Natural killer cell (primary cell): ENCODE data around the gene RILPL1. TPM values are rescaled to one million over a fixed set of nuclear protein-coding genes. Genes with fewer than 3 reads are reported as not detected.
A peak's percentile ranks its signal among the peaks of the same experiment; 100 is the strongest.

Source experiments
- ATAC-seq, 3 donors: fragments of 150-1000 bp in 2 of 3; fragments of 200-7000 bp in 1 of 3; cut with Tn5 transposase; 1 replicate in 1 of 3; 2 replicates in 2 of 3; pipeline ENCODE4 v1.10.0; 2021; ENCODE audit warnings: mild to moderate bottlenecking in 2 of 3, moderate library complexity in 2 of 3
- DNase-seq, 2 donors: peaks; one replicate each; pipeline versions ENCODE4 v3.0.0 to v3.0.0-alpha.2; 2013 to 2021; ENCODE audit warnings: mixed read lengths in 1 of 2
- H3K27ac ChIP-seq: one replicate; pipeline ENCODE4 v1.5.1; 2013; ENCODE audit warnings: mild to moderate bottlenecking, low read length
- H3K27me3 ChIP-seq: one replicate; pipeline ENCODE4 v1.6.1; 2013; ENCODE audit warnings: low read length; ENCODE audit not compliant: control insufficient read depth, insufficient read depth
- H3K36me3 ChIP-seq: one replicate; pipeline ENCODE4 v1.6.1; 2013; ENCODE audit warnings: low read length; ENCODE audit not compliant: control insufficient read depth, insufficient read depth
- H3K4me1 ChIP-seq: one replicate; pipeline ENCODE4 v1.6.1; 2013; ENCODE audit warnings: low read length; ENCODE audit not compliant: control insufficient read depth, insufficient read depth
- H3K4me3 ChIP-seq: one replicate; pipeline ENCODE4 v1.5.1; 2013; ENCODE audit warnings: low read length
- H3K9me3 ChIP-seq: one replicate; pipeline ENCODE4 v1.6.1; 2013; ENCODE audit warnings: low read length; ENCODE audit not compliant: control insufficient read depth, insufficient read depth
- H3K27ac Mint-ChIP-seq, 2 donors: one replicate each; pipeline ENCODE4 v1.8.0; 2022; ENCODE audit warnings: mild to moderate bottlenecking in 2 of 2, mixed read lengths in 2 of 2, moderate library complexity in 1 of 2
- H3K27me3 Mint-ChIP-seq, 2 donors: one replicate each; pipeline ENCODE4 v1.8.0; 2022; ENCODE audit warnings: low read depth in 2 of 2, mixed read lengths in 2 of 2
- H3K36me3 Mint-ChIP-seq: one replicate; pipeline ENCODE4 v1.8.0; 2022; ENCODE audit warnings: mixed read lengths
- H3K4me1 Mint-ChIP-seq, 2 donors: one replicate each; pipeline ENCODE4 v1.8.0; 2022; ENCODE audit warnings: mixed read lengths in 2 of 2
- H3K4me3 Mint-ChIP-seq: one replicate; pipeline ENCODE4 v1.8.0; 2022; ENCODE audit warnings: mild to moderate bottlenecking, moderate library complexity, mixed read lengths
- H3K9me3 Mint-ChIP-seq, 2 donors: one replicate each; pipeline ENCODE4 v1.8.0; 2022; ENCODE audit warnings: mixed read lengths in 2 of 2
- CTCF ChIP-seq: fragments of 200-600 bp; IDR thresholded peaks from one replicate; pipeline ENCODE4 v1.8.0; 2022; ENCODE audit warnings: antibody characterized with exemption
- WGBS: methylation state at CpG from one replicate; pipeline ENCODE4 v1.1.7; 2013; ENCODE audit warnings: missing lambda C conversion rate; ENCODE audit not compliant: insufficient coverage; 5-methylcytosine and 5-hydroxymethylcytosine counted together
- intact Hi-C: fragments of 100-400 bp; cut with micrococcal nuclease; formaldehyde crosslinking; loops from one replicate; pipeline ENCODE4 v1.14.2; 2022
- total RNA-seq, 4 donors: library from RNA; stranded (reverse); fragments of 120-200 nt in 1 of 4; gene quantifications; one replicate each; pipeline versions ENCODE4 v1.2.3 to v1.2.4, GENCODE V29; 2013 to 2022

Gene RILPL1
- total RNA-seq, 3 donors from 2014 or later (not counting 1 experiment from before 2014, with no cell fraction given) = 1.3 to 2.7 (median 1.5) TPM

GRCh38 chr12:123427036-123427769 lies 106.3 kb downstream of the RILPL1 start:
- 58% methylated on average over 8 of the region's 8 CpGs for WGBS
- Histone ChIP-seq H3K27ac (peak overlapping the region; percentile 57), H3K4me1 (peaks cover 10% of the 10 kb centered on the region), H3K36me3 (peaks cover 21% of the 10 kb centered on the region), H3K9me3 (no peaks in the 10 kb centered on the region), H3K4me3 (no peak overlapping the region), H3K27me3 (no peaks in the 10 kb centered on the region)
- Mint-ChIP-seq H3K27ac (no peak overlapping the region), H3K4me1 (no peaks in the 10 kb centered on the region), H3K27me3 (no peaks in the 10 kb centered on the region), H3K4me3 (no peak overlapping the region), H3K9me3 (no peaks in the 10 kb centered on the region), H3K36me3 (no peaks in the 10 kb centered on the region)
- DNase-seq (peak in 1 of 2 donors; percentile 78), ATAC-seq (peak in 2 of 3 donors; percentile 33 to 63)
- intact Hi-C loops = no loop called here
- TF ChIP-seq CTCF = no peak

DNA sequence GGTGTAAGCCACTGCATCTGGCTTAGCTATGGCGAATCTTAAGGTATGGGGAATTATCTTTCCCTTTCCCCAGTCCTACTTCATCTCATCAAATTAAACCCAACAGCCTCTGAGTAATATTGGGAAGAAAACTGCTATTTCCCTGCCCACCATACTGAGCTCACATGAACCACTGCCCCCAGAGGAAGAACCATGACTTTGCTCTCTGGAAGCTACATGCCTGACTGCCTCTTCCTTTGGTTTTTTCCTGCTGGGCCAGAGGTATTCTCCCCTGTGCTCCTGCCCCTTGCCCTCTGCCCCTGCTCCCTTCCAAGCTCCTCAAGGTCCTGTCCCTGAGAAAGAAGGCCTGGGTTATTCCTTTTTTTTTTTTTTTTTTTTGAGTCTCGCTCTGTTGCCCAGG lies 112.2 kb downstream of the RILPL1 start:
- TF ChIP-seq CTCF = no peak
- 100% methylated on average over 2 of the region's 2 CpGs for WGBS
- Histone ChIP-seq H3K9me3 (no peaks in the 10 kb centered on the region), H3K4me1 (no peaks in the 10 kb centered on the region), H3K27me3 (no peaks in the 10 kb centered on the region), H3K27ac (no peak overlapping the region), H3K36me3 (peaks cover 22% of the 10 kb centered on the region), H3K4me3 (no peak overlapping the region)
- no peaks in the 10 kb centered on the region for H3K27me3 Mint-ChIP-seq
- DNase-seq = no peak
- no peaks in the 10 kb centered on the region for H3K36me3 Mint-ChIP-seq
- no peak overlapping the region for H3K27ac Mint-ChIP-seq
- intact Hi-C loops = no loop called here
- no peaks in the 10 kb centered on the region for H3K9me3 Mint-ChIP-seq
- H3K4me3 Mint-ChIP-seq = no peak overlapping the region
- no peak for ATAC-seq
- H3K4me1 Mint-ChIP-seq = peaks cover 0 to 7% of the 10 kb centered on the region in 2 donors

Other genes with a start within 250 kb of the RILPL1 start
- gene SBNO1, start 168.9 kb downstream of the RILPL1 start, total RNA-seq = 10 to 100 TPM; 30.7 to 40.3 (median 34.3) TPM
- gene KMT5A, start 149.6 kb downstream of the RILPL1 start, total RNA-seq = 10 to 100 TPM; 24.9 to 50.2 (median 48.7) TPM
- gene RILPL2, start 97.0 kb downstream of the RILPL1 start, total RNA-seq = 1 to 10 TPM; 3.6 to 5.5 (median 4.4) TPM
- 10 to 100 TPM; 25.6 to 34.8 (median 28.7) TPM for gene SNRNP35, start 75.6 kb downstream of the RILPL1 start, total RNA-seq
- 100 to 1,000 TPM; 107 to 134 (median 113) TPM for gene TMED2, start 50.8 kb upstream of the RILPL1 start, total RNA-seq
- gene DDX55, start 68.4 kb upstream of the RILPL1 start, total RNA-seq = 10 to 100 TPM; 25.9 to 42.7 (median 41.5) TPM
- 10 to 100 TPM; 50.5 to 55.7 (median 51.0) TPM for gene EIF2B1, start 100.0 kb upstream of the RILPL1 start, total RNA-seq
- 10 to 100 TPM; 12.8 to 21.3 (median 21.2) TPM for gene GTF2H3, start 100.1 kb upstream of the RILPL1 start, total RNA-seq
- gene TCTN2, start 137.4 kb upstream of the RILPL1 start, total RNA-seq = 1 to 10 TPM; 3.2 to 7.3 (median 4.6) TPM
- 10 to 100 TPM; 47.7 to 69.5 (median 56.5) TPM for gene ATP6V0A2, start 178.6 kb upstream of the RILPL1 start, total RNA-seq
- 1 to 10 TPM in 1 of 3 donors, under 1 TPM in 2; 0.43 to 1.7 (median 0.94) TPM for gene DNAH10, start 228.6 kb upstream of the RILPL1 start, total RNA-seq